ENCODE results near the gene C17orf50.

Gene C17orf50

DNA sequence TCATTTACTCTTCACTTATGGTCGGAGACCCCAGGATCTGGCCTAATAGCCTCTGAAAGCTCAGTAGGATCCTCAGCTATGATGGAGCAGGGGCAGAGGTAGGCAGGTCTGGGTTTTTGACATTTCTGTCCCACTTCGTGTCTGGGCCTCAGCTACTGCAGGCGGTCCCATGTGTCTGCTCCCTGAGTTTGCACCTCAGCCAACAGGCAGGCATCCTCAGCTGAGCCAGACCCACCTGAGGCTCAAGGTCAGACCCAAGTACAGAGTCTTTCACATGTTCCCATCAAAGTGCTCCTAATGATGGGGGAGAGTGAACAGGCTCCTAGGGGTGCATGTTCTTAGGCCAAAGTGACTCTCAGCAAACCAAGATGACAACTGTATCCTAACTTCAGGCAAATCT is 32.1 kb upstream of the C17orf50 start:
- TF ChIP-seq, protein P1, sequence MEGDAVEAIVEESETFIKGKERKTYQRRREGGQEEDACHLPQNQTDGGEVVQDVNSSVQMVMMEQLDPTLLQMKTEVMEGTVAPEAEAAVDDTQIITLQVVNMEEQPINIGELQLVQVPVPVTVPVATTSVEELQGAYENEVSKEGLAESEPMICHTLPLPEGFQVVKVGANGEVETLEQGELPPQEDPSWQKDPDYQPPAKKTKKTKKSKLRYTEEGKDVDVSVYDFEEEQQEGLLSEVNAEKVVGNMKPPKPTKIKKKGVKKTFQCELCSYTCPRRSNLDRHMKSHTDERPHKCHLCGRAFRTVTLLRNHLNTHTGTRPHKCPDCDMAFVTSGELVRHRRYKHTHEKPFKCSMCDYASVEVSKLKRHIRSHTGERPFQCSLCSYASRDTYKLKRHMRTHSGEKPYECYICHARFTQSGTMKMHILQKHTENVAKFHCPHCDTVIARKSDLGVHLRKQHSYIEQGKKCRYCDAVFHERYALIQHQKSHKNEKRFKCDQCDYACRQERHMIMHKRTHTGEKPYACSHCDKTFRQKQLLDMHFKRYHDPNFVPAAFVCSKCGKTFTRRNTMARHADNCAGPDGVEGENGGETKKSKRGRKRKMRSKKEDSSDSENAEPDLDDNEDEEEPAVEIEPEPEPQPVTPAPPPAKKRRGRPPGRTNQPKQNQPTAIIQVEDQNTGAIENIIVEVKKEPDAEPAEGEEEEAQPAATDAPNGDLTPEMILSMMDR (IDR thresholded peaks at IDR 0.05; ENCODE audit: low read depth, low read length): no peak
- H3K4me3 ChIP-seq (ENCODE audit: low read depth, low read length): no peak overlapping the region

DNA sequence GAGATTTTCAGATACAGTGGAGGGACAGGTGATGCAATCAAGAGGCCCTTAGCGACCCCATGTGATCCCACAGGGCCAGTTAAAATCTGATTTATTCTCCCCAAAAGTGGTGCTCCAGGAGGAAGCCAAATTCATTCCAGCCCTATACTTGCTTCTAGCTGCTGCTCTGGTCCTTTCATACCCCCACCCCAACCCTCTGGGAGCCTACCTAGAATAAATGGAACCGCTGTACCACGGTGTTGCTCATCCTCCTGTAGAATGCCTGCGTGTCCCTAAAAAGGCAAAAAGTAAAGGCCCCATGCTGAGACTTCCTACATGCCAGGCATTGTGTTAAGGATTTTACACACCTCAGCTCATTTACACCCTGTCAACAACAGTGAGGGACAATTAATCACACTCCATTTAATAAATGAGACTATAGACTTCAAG is 31.3 kb upstream of the C17orf50 start:
- TF ChIP-seq, protein P1 (IDR thresholded peaks at IDR 0.05; ENCODE audit: low read depth, low read length): no peak
- no peak overlapping the region for H3K4me3 ChIP-seq (ENCODE audit: low read depth, low read length)

DNA sequence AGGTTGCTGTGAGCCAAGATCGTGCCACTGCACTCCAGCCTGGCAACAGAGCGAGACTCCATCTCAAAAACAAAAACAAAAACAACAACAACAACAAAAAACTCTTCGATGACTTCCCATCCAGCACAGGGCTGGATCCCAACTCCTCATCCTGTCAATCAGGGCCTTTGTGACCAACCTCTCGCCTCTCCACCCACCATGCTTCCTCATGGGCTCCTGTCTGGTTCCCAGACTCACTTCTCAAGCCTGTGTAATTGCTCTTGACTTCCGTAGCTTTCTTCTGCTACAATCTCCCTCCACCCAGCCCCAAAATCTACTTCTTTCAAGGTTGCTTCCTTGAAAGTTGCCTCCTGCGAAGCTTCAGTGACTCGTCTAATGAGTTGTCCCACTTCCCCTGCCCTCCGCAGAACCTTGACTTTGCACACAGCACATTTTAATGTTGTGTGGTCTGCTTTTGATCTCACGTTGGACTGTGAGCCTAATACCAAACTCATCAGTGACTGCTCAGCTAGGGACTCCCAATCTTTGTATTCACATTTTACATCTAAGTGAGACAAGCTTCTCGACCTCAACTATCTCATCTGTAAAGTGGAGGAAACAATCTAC is 30.2 kb upstream of the C17orf50 start:
- H3K4me3 ChIP-seq (ENCODE audit: low read depth, low read length): no peak overlapping the region
- TF ChIP-seq, protein P1 (IDR thresholded peaks at IDR 0.05; ENCODE audit: low read depth, low read length): no peak

DNA sequence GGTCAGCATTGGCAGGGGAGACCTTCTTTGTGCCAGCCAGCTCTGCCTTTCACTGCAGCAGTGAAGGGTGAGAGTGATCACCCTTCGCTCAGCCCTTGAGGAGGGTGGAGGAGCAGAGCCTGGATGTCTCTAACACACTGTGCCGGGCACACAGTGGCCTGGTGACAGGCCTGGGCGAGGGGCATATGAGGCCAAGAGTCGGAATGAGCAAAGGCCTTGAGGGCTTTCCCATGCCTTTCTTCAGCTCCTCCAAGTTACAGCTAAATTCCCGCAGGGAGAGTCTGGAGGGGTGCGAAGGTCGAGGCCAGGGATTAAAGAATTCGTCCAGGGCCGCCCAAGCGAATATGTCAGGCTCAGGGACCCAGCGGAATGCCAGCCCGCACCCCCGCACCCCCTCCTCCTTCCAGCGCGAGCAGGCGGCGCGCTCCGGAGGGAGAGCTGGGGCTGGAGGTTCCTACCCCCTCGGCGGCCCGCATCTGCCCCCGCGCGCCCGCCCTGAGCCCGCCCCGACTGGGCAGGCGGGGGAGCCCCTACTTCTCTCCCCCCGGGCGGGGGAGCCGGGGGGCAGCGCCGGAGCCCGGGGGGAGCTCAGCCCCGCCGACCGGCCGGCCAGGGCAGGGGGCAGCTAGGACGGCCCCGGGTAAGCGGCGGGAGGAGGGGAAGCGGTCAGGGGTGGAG is 29.3 kb upstream of the C17orf50 start, which contains the start of gene RASL10B:
TSS of gene RASL10B (plus strand) at position 401 of the 678 bp plus-strand sequence. CDS start 3,546 bp downstream, outside the sequence.
- TF ChIP-seq, protein P1 (IDR thresholded peaks at IDR 0.05; ENCODE audit: low read depth, low read length): no peak
- peak within 1 kb of the TSS; percentile 58 for H3K4me3 ChIP-seq (ENCODE audit: low read depth, low read length)

DNA sequence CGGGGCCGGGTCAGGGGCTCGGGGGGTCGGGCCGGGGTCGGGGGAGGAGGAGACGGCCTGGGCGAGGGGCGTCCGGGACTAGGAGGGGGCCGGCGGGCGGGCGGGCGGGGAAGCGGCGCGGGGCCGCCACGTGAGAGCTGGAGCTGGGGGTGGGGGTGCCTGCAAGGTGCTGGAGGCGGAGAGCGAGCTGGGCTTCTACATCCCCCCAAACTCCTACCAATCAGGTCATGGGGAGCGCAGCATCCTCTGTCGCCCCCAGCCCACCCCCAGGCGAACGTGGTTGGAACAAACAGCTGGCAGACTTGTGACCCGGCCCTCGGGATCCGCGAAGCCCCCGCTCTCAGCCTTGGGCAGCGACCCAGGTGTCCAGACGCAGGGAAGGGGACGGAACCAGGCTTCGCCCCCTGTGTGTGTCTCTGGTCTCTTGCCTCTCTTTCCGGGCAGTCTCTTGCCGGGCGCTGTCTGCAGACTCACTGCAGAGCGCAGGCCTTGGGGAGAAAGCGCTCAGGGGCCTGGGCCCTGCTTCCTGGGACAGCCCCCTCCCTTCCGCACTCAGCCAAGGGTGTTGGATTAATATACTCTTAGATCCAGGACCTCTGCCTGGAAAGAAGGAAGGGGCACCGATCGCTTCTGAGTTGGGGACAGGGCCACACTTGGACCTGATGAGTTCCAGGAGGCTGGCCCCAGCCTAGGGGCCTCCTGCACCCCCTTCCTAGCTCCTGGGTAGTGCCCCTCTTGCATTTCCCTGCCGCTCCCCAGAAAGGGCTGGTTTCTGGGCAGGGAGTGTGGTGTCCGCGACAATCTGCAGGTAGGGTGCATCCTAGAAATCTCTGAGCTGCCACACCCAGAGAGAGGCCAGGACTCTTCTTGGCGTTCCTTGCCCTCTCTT is 28.5 kb upstream of the C17orf50 start:
- H3K4me3 ChIP-seq (ENCODE audit: low read depth, low read length): peak overlapping the region; percentile 58
- TF ChIP-seq, protein P1 (IDR thresholded peaks at IDR 0.05; ENCODE audit: low read depth, low read length): no peak

DNA sequence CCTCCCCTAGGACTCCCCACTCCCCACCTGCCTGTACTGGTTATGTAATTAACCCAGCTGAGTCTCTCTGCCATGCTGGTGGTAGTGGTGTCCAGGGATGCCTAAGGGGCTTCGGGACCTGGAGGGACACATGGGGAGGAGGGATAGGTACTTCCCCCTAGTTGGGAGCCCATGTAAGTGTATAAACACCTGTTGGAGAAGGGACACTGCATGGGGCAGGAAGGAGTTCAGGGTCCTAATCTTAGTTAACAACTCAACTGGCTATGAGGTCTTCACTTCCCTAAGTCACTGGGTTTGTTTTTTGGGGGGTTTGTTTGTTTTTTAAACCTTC is 27.9 kb upstream of the C17orf50 start:
- TF ChIP-seq, protein P1 (IDR thresholded peaks at IDR 0.05; ENCODE audit: low read depth, low read length): no peak
- no peak overlapping the region for H3K4me3 ChIP-seq (ENCODE audit: low read depth, low read length)
